Effector memory CD4-positive, alpha-beta T cell (primary cell): ENCODE measurements around the gene CHD1.

Experiments
- DNase-seq, 3 donors: peaks; one replicate each; pipeline ENCODE4 v3.0.0-alpha.2; 2020
- H3K27ac ChIP-seq: 2 replicates; pipeline ENCODE4 v1.7.0; 2013; ENCODE audit warnings: mild to moderate bottlenecking, low read length, moderate library complexity; ENCODE audit not compliant: insufficient read depth, poor library complexity, severe bottlenecking
- H3K27me3 ChIP-seq: replicated peaks from 2 replicates; pipeline ENCODE4 v1.7.0; 2013; ENCODE audit warnings: mild to moderate bottlenecking, low read length; ENCODE audit not compliant: insufficient read depth, control insufficient read depth, poor library complexity, severe bottlenecking
- H3K36me3 ChIP-seq: 2 replicates; pipeline ENCODE4 v1.7.0; 2013; ENCODE audit warnings: mild to moderate bottlenecking, low read length, moderate library complexity; ENCODE audit not compliant: control insufficient read depth, insufficient read depth
- H3K4me1 ChIP-seq: 2 replicates; pipeline ENCODE4 v1.7.0; 2013; ENCODE audit warnings: low read length, mild to moderate bottlenecking; ENCODE audit not compliant: control insufficient read depth, insufficient read depth, poor library complexity, severe bottlenecking
- H3K4me3 ChIP-seq: 2 replicates; pipeline ENCODE4 v1.7.0; 2013; ENCODE audit warnings: low read length, low read depth, mild to moderate bottlenecking; ENCODE audit not compliant: insufficient read depth, poor library complexity, severe bottlenecking
- H3K9me3 ChIP-seq: 2 replicates; pipeline ENCODE4 v1.7.0; 2013; ENCODE audit warnings: mild to moderate bottlenecking, low read length, moderate library complexity; ENCODE audit not compliant: control insufficient read depth

CHD1 gene

DNA sequence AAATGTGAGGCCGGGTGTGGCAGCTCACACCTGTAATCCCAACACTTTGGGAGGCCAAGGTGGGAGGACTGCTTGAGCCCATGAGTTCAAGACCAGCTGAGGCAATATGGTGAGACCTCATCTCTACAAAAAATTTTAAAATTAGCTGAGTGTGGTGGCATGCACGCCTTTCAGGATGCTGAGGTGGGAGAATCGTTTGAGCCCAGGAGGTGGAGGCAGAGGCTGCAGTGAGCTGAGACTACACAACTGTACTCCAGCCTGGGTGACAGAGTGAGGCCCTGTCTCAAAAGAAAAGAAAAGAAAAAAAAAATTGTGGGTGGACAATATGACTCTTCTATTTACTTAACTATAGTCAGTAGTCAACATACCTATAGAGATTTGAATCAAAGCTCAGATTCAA, 4.8 kb downstream of the CHD1 start:
- Histone ChIP-seq H3K4me3 (no peak overlapping the region), H3K27me3 (no peaks in the 10 kb centered on the region), H3K27ac (no peak overlapping the region), H3K9me3 (no peaks in the 10 kb centered on the region), H3K4me1 (peaks cover 10% of the 10 kb centered on the region), H3K36me3 (peaks cover 27% of the 10 kb centered on the region)
- no peak for DNase-seq

DNA sequence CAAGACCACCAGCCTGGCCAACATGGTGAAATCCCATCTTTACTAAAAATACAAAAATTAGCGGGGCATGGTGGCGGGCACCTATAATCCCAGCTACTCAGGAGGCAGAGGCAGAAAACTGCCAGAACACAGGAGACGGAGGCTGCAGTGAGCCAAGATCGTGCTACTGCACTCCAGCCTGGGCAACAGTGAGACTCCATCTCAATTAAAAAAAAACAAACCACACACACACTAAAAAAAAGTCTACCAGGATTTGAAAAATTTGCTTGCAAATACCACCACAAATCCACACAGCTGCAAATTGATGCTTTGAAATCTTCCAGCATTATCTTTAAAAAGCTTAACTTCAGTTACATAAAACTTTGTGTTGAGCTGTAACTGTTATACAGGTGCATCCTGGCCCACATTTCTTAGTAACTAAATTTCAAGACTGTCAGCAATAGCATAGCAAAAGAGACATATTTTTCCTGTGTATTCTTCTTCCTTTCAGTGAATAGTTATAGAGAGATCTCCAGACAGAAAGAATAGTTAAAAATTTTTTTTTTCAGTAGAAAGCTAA, 6.8 kb downstream of the CHD1 start:
- H3K27ac ChIP-seq, result no peak overlapping the region
- peaks cover 27% of the 10 kb centered on the region for H3K36me3 ChIP-seq
- no peak for DNase-seq
- H3K4me3 ChIP-seq, result no peak overlapping the region
- H3K27me3 ChIP-seq, result no peaks in the 10 kb centered on the region
- H3K4me1 ChIP-seq, result peaks cover 14% of the 10 kb centered on the region
- no peaks in the 10 kb centered on the region for H3K9me3 ChIP-seq

DNA sequence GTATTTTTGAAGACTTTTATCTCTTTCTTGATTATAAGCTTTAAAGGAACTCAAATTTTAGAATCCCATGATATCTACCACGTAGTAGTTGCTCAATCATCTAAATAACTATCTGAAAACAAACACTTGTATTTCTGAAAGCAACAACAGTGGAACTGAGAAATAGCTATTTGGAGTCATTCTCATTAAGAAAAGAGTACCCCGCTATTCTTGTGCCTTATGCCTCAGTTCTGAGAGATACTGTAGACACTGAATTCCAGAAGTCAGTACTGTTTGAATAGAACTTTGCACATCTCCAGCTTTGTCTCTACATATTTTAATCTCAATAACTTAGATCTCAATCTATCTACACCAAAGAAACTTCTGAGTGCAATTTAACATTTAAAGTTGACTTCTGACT, 11.4 kb downstream of the CHD1 start:
- Histone ChIP-seq H3K4me1 (peaks cover 12% of the 10 kb centered on the region), H3K9me3 (no peaks in the 10 kb centered on the region), H3K36me3 (peaks cover 5% of the 10 kb centered on the region), H3K27ac (no peak overlapping the region), H3K4me3 (no peak overlapping the region), H3K27me3 (no peaks in the 10 kb centered on the region)
- DNase-seq, result no peak

DNA sequence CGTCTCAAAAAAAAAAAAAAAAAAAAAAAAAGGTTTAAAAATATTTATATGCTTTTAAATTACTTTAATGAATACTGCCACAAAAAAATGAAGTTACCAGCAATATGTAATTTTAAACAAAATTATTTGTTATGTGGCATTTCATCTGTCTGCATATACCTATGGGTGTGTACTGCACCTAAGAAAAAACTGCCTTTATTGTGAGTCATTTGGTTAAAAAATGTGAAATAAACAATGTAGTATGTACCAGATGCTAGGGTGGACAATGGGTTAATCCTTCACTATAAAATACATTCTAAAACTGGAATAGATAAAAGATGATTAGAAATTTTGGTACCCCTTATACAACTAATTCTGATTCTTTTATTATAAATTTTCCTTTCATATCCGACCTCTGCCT, 12.3 kb downstream of the CHD1 start:
- Histone ChIP-seq H3K4me1 (peaks cover 12% of the 10 kb centered on the region), H3K4me3 (no peak overlapping the region), H3K27ac (no peak overlapping the region), H3K36me3 (peaks cover 10% of the 10 kb centered on the region), H3K27me3 (no peaks in the 10 kb centered on the region), H3K9me3 (no peaks in the 10 kb centered on the region)
- no peak for DNase-seq

DNA sequence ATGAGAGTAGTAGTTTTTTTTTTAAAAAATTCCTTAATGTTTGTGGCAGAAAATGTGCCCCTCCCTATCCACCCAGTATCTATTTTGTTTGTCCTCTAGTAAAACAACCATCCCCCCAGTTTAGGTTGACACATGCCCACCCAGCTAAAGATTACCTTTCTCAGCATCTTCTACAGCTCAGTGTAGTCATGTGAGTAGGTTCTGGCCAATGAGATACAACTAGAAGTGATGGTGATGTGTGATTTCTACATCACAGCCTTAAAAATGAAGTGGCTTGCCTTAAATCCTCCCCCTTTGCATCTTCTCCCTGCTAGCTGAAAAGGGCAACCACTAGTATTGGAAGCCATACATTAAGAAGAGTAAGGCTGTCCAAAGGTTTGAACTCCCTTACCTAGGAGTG, 14.9 kb downstream of the CHD1 start:
- no peak for DNase-seq
- Histone ChIP-seq H3K4me3 (no peak overlapping the region), H3K36me3 (peaks cover 5% of the 10 kb centered on the region), H3K9me3 (no peaks in the 10 kb centered on the region), H3K27ac (no peak overlapping the region), H3K27me3 (no peaks in the 10 kb centered on the region), H3K4me1 (peaks cover 16% of the 10 kb centered on the region)

DNA sequence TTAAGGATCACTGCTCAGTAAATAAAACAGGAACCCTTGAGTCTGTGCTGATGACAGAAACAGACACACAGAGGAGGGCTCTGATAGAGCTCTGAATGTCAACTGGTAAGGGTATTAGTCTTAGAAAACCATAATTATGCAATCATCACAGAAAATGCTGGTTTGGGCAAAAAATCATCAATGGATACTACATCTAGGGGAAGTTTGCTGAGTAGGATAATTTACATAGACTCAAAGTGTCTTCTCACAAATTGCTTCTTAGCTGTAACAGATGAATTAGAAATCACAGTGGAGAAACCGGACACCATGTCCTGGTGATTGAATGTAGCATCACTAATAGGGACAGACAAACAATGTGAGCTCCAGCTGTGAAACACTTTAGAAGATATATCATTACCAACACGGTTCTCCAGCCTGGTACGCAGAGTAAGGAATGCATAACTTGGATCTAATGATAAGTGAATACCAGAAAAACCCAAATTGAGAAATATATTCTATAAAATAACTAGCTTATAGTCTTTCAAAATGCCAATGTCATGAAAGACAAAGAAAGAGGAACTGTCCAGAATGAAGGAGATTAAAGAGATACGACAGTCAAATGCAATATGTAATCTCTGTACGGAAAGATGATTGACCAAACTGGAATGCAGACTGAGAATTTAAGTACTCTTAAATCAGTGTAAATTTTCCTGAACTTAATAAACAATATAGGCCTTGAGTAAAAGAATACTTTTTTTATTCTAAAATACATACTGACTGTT, 17.3 kb downstream of the CHD1 start:
- Histone ChIP-seq H3K27ac (no peak overlapping the region), H3K27me3 (no peaks in the 10 kb centered on the region)

DNA sequence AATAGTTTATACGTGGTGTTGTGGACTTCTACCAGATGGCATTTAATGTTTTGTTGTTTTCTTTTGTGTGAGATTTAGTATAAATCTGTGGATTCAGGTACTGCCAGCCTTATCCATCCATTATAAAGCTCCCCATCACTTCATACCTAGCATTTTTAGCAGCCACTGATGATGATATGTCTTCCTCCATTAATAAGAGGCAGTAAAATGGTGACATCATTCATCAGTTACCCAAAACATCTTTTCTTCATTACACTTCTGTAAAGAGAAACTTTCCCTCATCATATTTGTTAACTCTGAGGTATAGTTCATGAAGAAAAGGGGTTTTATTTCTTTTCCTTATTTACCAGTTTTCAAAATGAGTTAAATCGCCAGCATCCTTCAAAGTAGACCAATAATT, 19.4 kb downstream of the CHD1 start:
- Histone ChIP-seq H3K4me3 (no peak overlapping the region), H3K4me1 (peaks cover 18% of the 10 kb centered on the region), H3K9me3 (no peaks in the 10 kb centered on the region), H3K27me3 (no peaks in the 10 kb centered on the region), H3K36me3 (peaks cover 10% of the 10 kb centered on the region), H3K27ac (no peak overlapping the region)
- DNase-seq, result no peak

More for the DNA sequence above, 17.3 kb downstream of the CHD1 start:
- no peak for DNase-seq
- Histone ChIP-seq H3K4me1 (peaks cover 12% of the 10 kb centered on the region), H3K4me3 (no peak overlapping the region), H3K36me3 (peaks cover 5% of the 10 kb centered on the region), H3K9me3 (no peaks in the 10 kb centered on the region)

DNA sequence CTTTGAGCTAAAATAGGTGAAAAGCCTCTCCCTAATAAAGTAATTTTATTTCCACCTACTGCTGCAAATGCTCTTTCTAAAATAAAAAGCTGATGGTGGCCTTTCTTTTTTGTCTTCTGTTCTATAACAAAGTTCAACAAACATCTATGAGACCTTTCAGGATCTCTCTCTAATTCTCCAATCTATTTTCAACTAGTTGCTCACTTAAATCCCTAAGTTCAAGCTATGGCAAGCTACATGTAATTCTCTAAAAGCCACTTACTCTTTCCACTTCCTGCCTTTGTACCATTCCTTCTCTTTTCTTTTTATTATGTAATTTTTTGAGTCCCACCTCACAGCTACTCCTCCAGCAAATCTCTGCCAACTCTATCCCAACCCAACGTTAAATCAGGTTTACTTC, 20.9 kb downstream of the CHD1 start:
- H3K4me1 ChIP-seq, result peaks cover 14% of the 10 kb centered on the region
- H3K27me3 ChIP-seq, result no peaks in the 10 kb centered on the region
- no peak overlapping the region for H3K4me3 ChIP-seq
- peaks cover 24% of the 10 kb centered on the region for H3K36me3 ChIP-seq
- H3K27ac ChIP-seq, result no peak overlapping the region
- no peaks in the 10 kb centered on the region for H3K9me3 ChIP-seq
- DNase-seq, result no peak

DNA sequence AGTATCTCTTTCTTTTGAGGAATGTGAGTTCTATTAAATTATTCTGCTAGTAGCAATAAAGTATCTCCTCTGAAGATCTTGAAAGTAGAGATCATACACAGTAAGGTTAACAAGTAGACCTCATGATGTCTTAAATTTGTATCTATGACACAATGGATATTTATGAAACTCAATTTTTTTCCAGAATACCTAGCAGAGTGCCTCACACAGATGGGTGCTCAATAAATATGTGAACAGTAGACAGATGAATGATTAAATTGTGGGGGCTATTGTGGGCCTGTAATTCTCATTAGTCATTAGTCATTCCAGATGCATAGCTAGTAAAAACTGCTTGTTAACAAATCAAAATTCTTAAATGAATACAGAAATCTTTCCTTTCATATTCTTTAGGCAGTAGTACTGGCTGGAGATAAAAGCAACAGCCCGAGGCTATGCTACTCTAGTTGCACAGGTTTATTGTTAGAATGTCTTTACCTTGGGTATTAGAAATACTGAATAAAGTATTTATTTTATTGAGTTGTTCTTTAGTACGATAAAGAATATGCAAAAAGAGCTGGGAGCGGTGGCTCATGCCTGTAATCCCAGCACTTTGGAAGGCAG, 22.0 kb downstream of the CHD1 start:
- Histone ChIP-seq H3K4me1 (peaks cover 14% of the 10 kb centered on the region), H3K36me3 (peaks cover 26% of the 10 kb centered on the region), H3K27me3 (no peaks in the 10 kb centered on the region), H3K27ac (no peak overlapping the region), H3K9me3 (no peaks in the 10 kb centered on the region), H3K4me3 (no peak overlapping the region)
- no peak for DNase-seq
